Activated CD8-positive, alpha-beta memory T cell treated with anti-CD3 and anti-CD28 coated beads, Interleukin-2, amount 50 U/mL, for 4 hours (primary cell): ENCODE results near the gene PLA2G4D.

ENCODE experiments used
- DNase-seq: peaks from one replicate; pipeline ENCODE4 v3.0.0-alpha.2; 2020

Gene PLA2G4D

DNA sequence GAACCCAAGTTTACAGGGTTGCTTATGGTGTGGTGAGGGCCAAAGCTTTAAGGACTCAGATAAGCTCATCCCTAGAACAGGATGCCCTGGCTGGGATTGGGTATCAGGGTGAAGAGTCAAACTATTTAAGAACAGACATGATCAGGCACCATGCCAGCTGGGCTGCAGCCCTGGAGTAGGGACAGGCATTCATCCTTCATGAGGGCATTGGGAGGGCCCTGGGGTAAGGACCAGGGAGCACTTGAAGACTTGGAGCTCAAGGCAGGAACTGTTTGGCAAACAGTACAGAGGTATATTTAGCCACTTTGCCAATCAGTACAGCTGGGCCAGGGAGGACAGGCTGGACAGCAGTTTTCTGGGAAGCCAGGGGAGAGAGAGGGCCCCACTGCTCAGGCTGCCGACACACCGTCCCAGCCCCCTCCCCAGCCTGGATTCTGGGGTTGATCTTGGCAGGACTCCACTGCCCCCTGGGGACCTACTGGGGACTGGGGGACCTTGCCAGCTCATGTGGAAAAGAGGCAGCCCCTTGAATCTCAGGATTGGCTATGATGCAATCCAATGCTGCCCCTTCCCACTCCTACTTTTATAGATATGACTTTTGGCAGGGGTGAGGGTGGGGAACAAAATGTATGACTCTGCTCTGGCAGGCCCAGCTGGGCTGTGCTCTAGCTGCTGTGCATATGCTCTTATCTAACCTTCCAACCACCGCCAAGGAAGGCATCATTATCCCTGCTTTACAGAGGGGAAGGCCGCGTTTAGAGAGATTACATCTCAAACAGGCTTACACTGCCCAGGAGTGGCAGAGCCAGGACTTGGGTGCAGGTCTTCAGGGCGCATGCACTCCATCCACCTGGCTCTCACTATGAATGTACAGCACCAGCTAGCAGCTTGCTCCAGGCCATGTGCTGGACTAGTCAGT, 75.8 kb downstream of the PLA2G4D start:
- DNase-seq, result no peak
